ENCODE measurements around the gene VARS1. TPM values are rescaled to one million over a fixed set of nuclear protein-coding genes. Genes with fewer than 3 reads are reported as not detected.
"Not testable (repeated sequence)": the region's sequence is repeated elsewhere in the genome, so short reads cannot be mapped to it uniquely, and the experiment has no call there.

VARS1 gene
- total and polyA plus RNA-seq, 2 donors from 2014 or later, result 30.3 to 79.0 TPM

- FAIRE-seq, result no peak
- no peaks in the 10 kb centered on the region for H3K36me3 ChIP-seq (ENCODE audit: control insufficient read depth in 2 of 3, insufficient read depth in 3 of 3, low read length in 3 of 3)
Measured at GRCh38 chr6:31805939-31806469, 10.5 kb upstream of the VARS1 start.

GRCh38 chr6:31801031-31801927, 5.7 kb upstream of the VARS1 start:
- H3K9me3 ChIP-seq (ENCODE audit: control insufficient read depth in 2 of 3, insufficient read depth in 1 of 3, low read length in 3 of 3); H3K4me1 ChIP-seq (ENCODE audit: control insufficient read depth in 2 of 3, insufficient read depth in 2 of 3, low read depth in 1 of 3, low read length in 3 of 3); FAIRE-seq; H3K9ac ChIP-seq (ENCODE audit: low read length in 3 of 3); intact Hi-C loops (cut with DNase I); H3K27me3 ChIP-seq (ENCODE audit: control insufficient read depth, insufficient read depth, low read length); DNase-seq; H3K36me3 ChIP-seq (ENCODE audit: control insufficient read depth in 2 of 3, insufficient read depth in 3 of 3, low read length in 3 of 3); H3K27ac ChIP-seq (ENCODE audit: low read depth in 2 of 2, low read length in 2 of 2); H3K4me3 ChIP-seq (ENCODE audit: low read length in 3 of 3): not testable (repeated sequence)

More at GRCh38 chr6:31805939-31806469, 10.5 kb upstream of the VARS1 start:
- DNase-seq, result no peak
- H3K27ac ChIP-seq (ENCODE audit: low read depth in 2 of 2, low read length in 2 of 2), result peak overlapping the region; percentile 95 to 96
- no peaks in the 10 kb centered on the region for H3K27me3 ChIP-seq (ENCODE audit: control insufficient read depth, insufficient read depth, low read length)
- peak overlapping the region; percentile 83 to 99 (median 97) for H3K9ac ChIP-seq (ENCODE audit: low read length in 3 of 3)
- no peaks in the 10 kb centered on the region for H3K9me3 ChIP-seq (ENCODE audit: control insufficient read depth in 2 of 3, insufficient read depth in 1 of 3, low read length in 3 of 3)
- intact Hi-C loops (cut with DNase I), result no loop called here
- peaks cover 0 to 4% (median 3%) of the 10 kb centered on the region in 3 donors for H3K4me1 ChIP-seq (ENCODE audit: control insufficient read depth in 2 of 3, insufficient read depth in 2 of 3, low read depth in 1 of 3, low read length in 3 of 3)
- no peak for TF ChIP-seq CTCF (IDR thresholded peaks at IDR 0.05; ENCODE audit: borderline replicate concordance, extremely low read depth, insufficient read depth)
- H3K4me3 ChIP-seq (ENCODE audit: low read length in 3 of 3), result peak overlapping the region; percentile 83 to 94 (median 87)

- intact Hi-C loops (cut with DNase I), result no loop called here
- H3K9me3 ChIP-seq (ENCODE audit: control insufficient read depth in 2 of 3, insufficient read depth in 1 of 3, low read length in 3 of 3), result no peaks in the 10 kb centered on the region
- no peak overlapping the region for H3K4me3 ChIP-seq (ENCODE audit: low read length in 3 of 3)
- FAIRE-seq (no peak), DNase-seq (no peak)
- H3K9ac ChIP-seq (ENCODE audit: low read length in 3 of 3), result no peak overlapping the region
- no peak overlapping the region for H3K27ac ChIP-seq (ENCODE audit: low read depth in 2 of 2, low read length in 2 of 2)
- no peaks in the 10 kb centered on the region for H3K36me3 ChIP-seq (ENCODE audit: control insufficient read depth in 2 of 3, insufficient read depth in 3 of 3, low read length in 3 of 3)
- TF ChIP-seq CTCF (IDR thresholded peaks at IDR 0.05; ENCODE audit: borderline replicate concordance, extremely low read depth, insufficient read depth), result no peak
- peaks cover 0 to 1% (median 0%) of the 10 kb centered on the region in 3 donors for H3K4me1 ChIP-seq (ENCODE audit: control insufficient read depth in 2 of 3, insufficient read depth in 2 of 3, low read depth in 1 of 3, low read length in 3 of 3)
- no peaks in the 10 kb centered on the region for H3K27me3 ChIP-seq (ENCODE audit: control insufficient read depth, insufficient read depth, low read length)
Measured at GRCh38 chr6:31799781-31800180, 4.2 kb upstream of the VARS1 start.

- no peak for DNase-seq
- H3K36me3 ChIP-seq (ENCODE audit: control insufficient read depth in 2 of 3, insufficient read depth in 3 of 3, low read length in 3 of 3), result no peaks in the 10 kb centered on the region
- no peak overlapping the region for H3K9ac ChIP-seq (ENCODE audit: low read length in 3 of 3)
- no peak for TF ChIP-seq CTCF (IDR thresholded peaks at IDR 0.05; ENCODE audit: borderline replicate concordance, extremely low read depth, insufficient read depth)
- no peak overlapping the region for H3K4me3 ChIP-seq (ENCODE audit: low read length in 3 of 3)
- FAIRE-seq, result no peak
- H3K27ac ChIP-seq (ENCODE audit: low read depth in 2 of 2, low read length in 2 of 2), result no peak overlapping the region
- H3K27me3 ChIP-seq (ENCODE audit: control insufficient read depth, insufficient read depth, low read length), result no peaks in the 10 kb centered on the region
- H3K4me1 ChIP-seq (ENCODE audit: control insufficient read depth in 2 of 3, insufficient read depth in 2 of 3, low read depth in 1 of 3, low read length in 3 of 3), result peaks cover 0 to 5% (median 0%) of the 10 kb centered on the region in 3 donors
- intact Hi-C loops (cut with DNase I), result no loop called here
- H3K9me3 ChIP-seq (ENCODE audit: control insufficient read depth in 2 of 3, insufficient read depth in 1 of 3, low read length in 3 of 3), result no peaks in the 10 kb centered on the region
Measured at GRCh38 chr6:31797588-31797987, 2.0 kb upstream of the VARS1 start.
